HepG2 (cell line): Measurements from ENCODE around the gene CREBBP. TPM values are rescaled to one million over a fixed set of nuclear protein-coding genes. Genes with fewer than 3 reads are reported as not detected.

ENCODE experiments used
- BRD4 ChIP-seq: sonication (generic); formaldehyde crosslinking; IDR thresholded peaks from 2 replicates; pipeline ENCODE4 v1.4.0; 2020; ENCODE audit warnings: missing genetic modification reagents
- CAMTA2 ChIP-seq: sonication (generic); formaldehyde crosslinking; IDR thresholded peaks from 2 replicates; pipeline ENCODE4 v1.4.0; 2020; ENCODE audit warnings: mild to moderate bottlenecking, missing genetic modification reagents, borderline replicate concordance
- CTCF ChIP-seq: sonication (generic); formaldehyde crosslinking; IDR thresholded peaks from 2 replicates; pipeline ENCODE4 v1.5.0; 2020; ENCODE audit warnings: mild to moderate bottlenecking, missing genetic modification reagents, moderate library complexity
- HNF1B ChIP-seq: sonication (generic); formaldehyde crosslinking; IDR thresholded peaks from 2 replicates; pipeline ENCODE4 v1.5.1; 2020; ENCODE audit warnings: mild to moderate bottlenecking, moderate library complexity, missing genetic modification reagents
- HNF4G ChIP-seq, 2 experiments: sonication (generic) in 1 of 2; formaldehyde crosslinking in 1 of 2; IDR thresholded peaks; 2 replicates each; pipeline versions ENCODE4 v1.4.0 to v1.6.1; 2011 to 2020; ENCODE audit warnings: borderline replicate concordance in 2 of 2, low read depth in 2 of 2, mild to moderate bottlenecking in 2 of 2, low read length in 1 of 2, missing genetic modification reagents in 1 of 2, moderate library complexity in 1 of 2
- MAFK ChIP-seq, 2 experiments: IDR thresholded peaks in 1 of 2; conservative IDR thresholded peaks in 1 of 2; 2 replicates each; pipeline ENCODE4 v1.6.1; 2011; ENCODE audit warnings: improper control_type of control experiment in 2 of 2, low read length in 2 of 2
- NCOA5 ChIP-seq: sonication (generic); formaldehyde crosslinking; IDR thresholded peaks from 2 replicates; pipeline ENCODE4 v1.4.0; 2020; ENCODE audit warnings: missing genetic modification reagents
- SUZ12 ChIP-seq: fragments of 150-350 bp; IDR thresholded peaks from 2 replicates; pipeline ENCODE4 v1.6.1; 2014; ENCODE audit warnings: low read depth, low read length
- ZC3H4 ChIP-seq: sonication (generic); formaldehyde crosslinking; IDR thresholded peaks from 2 replicates; pipeline ENCODE4 v1.4.0; 2020; ENCODE audit warnings: missing genetic modification reagents, borderline replicate concordance
- ZMAT3 ChIP-seq: sonication (generic); formaldehyde crosslinking; conservative IDR thresholded peaks from 2 replicates; pipeline ENCODE4 v1.7.0; 2021; ENCODE audit warnings: missing genetic modification reagents
- ZNF224 ChIP-seq: sonication (generic); formaldehyde crosslinking; IDR thresholded peaks from 2 replicates; pipeline ENCODE4 v1.5.0; 2020; ENCODE audit warnings: mild to moderate bottlenecking, missing genetic modification reagents
- ZNF256 ChIP-seq: sonication (generic); formaldehyde crosslinking; conservative IDR thresholded peaks from 2 replicates; pipeline ENCODE4 v1.4.0; 2020; ENCODE audit warnings: missing genetic modification reagents
- ZNF431 ChIP-seq: sonication (generic); formaldehyde crosslinking; IDR thresholded peaks from 2 replicates; pipeline ENCODE4 v1.9.0; 2022; ENCODE audit warnings: missing genetic modification reagents, low read depth, mild to moderate bottlenecking, borderline replicate concordance
- ZNF468 ChIP-seq: sonication (generic); formaldehyde crosslinking; IDR thresholded peaks from 2 replicates; pipeline ENCODE4 v1.8.0; 2022; ENCODE audit warnings: mild to moderate bottlenecking, moderate library complexity, missing genetic modification reagents
- ZNF598 ChIP-seq: sonication (generic); formaldehyde crosslinking; IDR thresholded peaks from 2 replicates; pipeline ENCODE4 v1.5.1; 2020; ENCODE audit warnings: mild to moderate bottlenecking, missing genetic modification reagents, borderline replicate concordance
- ZNF660 ChIP-seq: sonication (generic); formaldehyde crosslinking; IDR thresholded peaks from 2 replicates; pipeline ENCODE4 v1.5.1; 2020; ENCODE audit warnings: mild to moderate bottlenecking, low read depth, missing genetic modification reagents, borderline replicate concordance
- polyA plus RNA-seq, 8 experiments: library from polyadenylated mRNA; depleted of rRNA in 3 of 8; stranded (reverse) in 7 of 8; unstranded in 1 of 8; fragments of >200 nt; fragmentation: Illumina TruSeq in 4 of 8; extraction: Trizol in 4 of 8; gene quantifications; 2 replicates each; pipeline versions ENCODE4 v1.2.1 to v1.2.3, GENCODE V29; 2011 to 2016; ENCODE audit warnings: low read depth in 4 of 8, missing spikeins in 1 of 8, mixed read lengths in 1 of 8; ENCODE audit not compliant: insufficient read depth in 1 of 8
- total RNA-seq, 5 experiments: library from RNA; depleted of rRNA; stranded (reverse); fragments of >200 nt; fragmentation: Illumina TruSeq; extraction: Trizol; gene quantifications; 2 replicates each; pipeline ENCODE4 v1.2.3, GENCODE V29; 2016; ENCODE audit warnings: low read depth in 1 of 5
- TF ChIP-seq, protein P1 (sequence below): sonication (generic); formaldehyde crosslinking; IDR thresholded peaks from 2 replicates; pipeline ENCODE4 v1.4.0; 2020; ENCODE audit warnings: missing genetic modification reagents, borderline replicate concordance
- TF ChIP-seq, protein P2 (sequence below): sonication (generic); formaldehyde crosslinking; IDR thresholded peaks from 2 replicates; pipeline ENCODE4 v1.8.0; 2022; ENCODE audit warnings: missing genetic modification reagents, mild to moderate bottlenecking, inconsistent platforms, borderline replicate concordance
- TF ChIP-seq, protein P3 (sequence below): IDR thresholded peaks from 2 replicates; pipeline ENCODE4 v1.6.1; 2016

The CREBBP gene
- total and polyA plus RNA-seq, 2 of the 13 experiments (the other 11 are each of a cell fraction or from before 2014, with no cell fraction given) = 5.3 to 10.4 TPM

- TF ChIP-seq, protein P1, sequence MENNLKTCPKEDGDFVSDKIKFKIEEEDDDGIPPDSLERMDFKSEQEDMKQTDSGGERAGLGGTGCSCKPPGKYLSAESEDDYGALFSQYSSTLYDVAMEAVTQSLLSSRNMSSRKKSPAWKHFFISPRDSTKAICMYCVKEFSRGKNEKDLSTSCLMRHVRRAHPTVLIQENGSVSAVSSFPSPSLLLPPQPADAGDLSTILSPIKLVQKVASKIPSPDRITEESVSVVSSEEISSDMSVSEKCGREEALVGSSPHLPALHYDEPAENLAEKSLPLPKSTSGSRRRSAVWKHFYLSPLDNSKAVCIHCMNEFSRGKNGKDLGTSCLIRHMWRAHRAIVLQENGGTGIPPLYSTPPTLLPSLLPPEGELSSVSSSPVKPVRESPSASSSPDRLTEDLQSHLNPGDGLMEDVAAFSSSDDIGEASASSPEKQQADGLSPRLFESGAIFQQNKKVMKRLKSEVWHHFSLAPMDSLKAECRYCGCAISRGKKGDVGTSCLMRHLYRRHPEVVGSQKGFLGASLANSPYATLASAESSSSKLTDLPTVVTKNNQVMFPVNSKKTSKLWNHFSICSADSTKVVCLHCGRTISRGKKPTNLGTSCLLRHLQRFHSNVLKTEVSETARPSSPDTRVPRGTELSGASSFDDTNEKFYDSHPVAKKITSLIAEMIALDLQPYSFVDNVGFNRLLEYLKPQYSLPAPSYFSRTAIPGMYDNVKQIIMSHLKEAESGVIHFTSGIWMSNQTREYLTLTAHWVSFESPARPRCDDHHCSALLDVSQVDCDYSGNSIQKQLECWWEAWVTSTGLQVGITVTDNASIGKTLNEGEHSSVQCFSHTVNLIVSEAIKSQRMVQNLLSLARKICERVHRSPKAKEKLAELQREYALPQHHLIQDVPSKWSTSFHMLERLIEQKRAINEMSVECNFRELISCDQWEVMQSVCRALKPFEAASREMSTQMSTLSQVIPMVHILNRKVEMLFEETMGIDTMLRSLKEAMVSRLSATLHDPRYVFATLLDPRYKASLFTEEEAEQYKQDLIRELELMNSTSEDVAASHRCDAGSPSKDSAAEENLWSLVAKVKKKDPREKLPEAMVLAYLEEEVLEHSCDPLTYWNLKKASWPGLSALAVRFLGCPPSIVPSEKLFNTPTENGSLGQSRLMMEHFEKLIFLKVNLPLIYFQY (CRISPR knock-in tag) = 0 out of 2 replicates have a peak, but pooled peaks have one; percentile 50
- TF ChIP-seq MAFK (conservative IDR thresholded peaks at IDR 0.05 in 1 of 2, IDR thresholded peaks at IDR 0.05 in 1 of 2; ENCODE audit: low read length in 2 of 2) = peak; percentile 89 to 96
- no peak for TF ChIP-seq SUZ12
- TF ChIP-seq HNF1B (CRISPR knock-in tag) = peak; percentile 51; the same call in 1 of the 2 replicates
- TF ChIP-seq ZMAT3 (CRISPR knock-in tag) = no peak
- TF ChIP-seq ZNF468 (CRISPR knock-in tag) = no peak
- TF ChIP-seq NCOA5 (CRISPR knock-in tag) = no peak
- peak; percentile 54; the same call in 1 of the 2 replicates for TF ChIP-seq HNF4G (IDR thresholded peaks at IDR 0.05; ENCODE audit: borderline replicate concordance, low read depth, low read length)
- no peak for TF ChIP-seq HNF4G (CRISPR knock-in tag; IDR thresholded peaks at IDR 0.05; ENCODE audit: borderline replicate concordance, low read depth)
- no peak for TF ChIP-seq BRD4 (CRISPR knock-in tag)
- no peak for TF ChIP-seq ZNF660
- no peak for TF ChIP-seq ZNF598 (CRISPR knock-in tag)
- no peak for TF ChIP-seq ZC3H4 (CRISPR knock-in tag)
- TF ChIP-seq ZNF256 = no peak
- TF ChIP-seq, protein P2, sequence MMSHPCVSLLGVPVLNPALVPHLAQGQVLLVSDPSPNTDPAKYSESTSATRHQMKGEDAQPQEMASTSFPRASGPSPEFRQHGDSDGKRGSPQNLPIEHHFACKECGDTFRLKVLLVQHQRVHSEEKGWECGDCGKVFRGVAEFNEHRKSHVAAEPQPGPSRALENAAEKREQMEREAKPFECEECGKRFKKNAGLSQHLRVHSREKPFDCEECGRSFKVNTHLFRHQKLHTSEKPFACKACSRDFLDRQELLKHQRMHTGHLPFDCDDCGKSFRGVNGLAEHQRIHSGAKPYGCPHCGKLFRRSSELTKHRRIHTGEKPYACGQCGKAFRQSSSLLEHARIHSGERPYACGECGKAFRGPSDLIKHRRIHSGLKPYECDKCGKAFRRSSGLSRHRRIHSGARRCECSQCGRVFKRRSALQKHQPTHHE (CRISPR knock-in tag) = no peak
- TF ChIP-seq ZNF431 (CRISPR knock-in tag) = no peak
- TF ChIP-seq CAMTA2 (CRISPR knock-in tag) = no peak
- no peak for TF ChIP-seq ZNF224 (CRISPR knock-in tag)
- TF ChIP-seq CTCF (CRISPR knock-in tag) = no peak
- TF ChIP-seq, protein P3, sequence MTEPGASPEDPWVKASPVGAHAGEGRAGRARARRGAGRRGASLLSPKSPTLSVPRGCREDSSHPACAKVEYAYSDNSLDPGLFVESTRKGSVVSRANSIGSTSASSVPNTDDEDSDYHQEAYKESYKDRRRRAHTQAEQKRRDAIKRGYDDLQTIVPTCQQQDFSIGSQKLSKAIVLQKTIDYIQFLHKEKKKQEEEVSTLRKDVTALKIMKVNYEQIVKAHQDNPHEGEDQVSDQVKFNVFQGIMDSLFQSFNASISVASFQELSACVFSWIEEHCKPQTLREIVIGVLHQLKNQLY (CRISPR knock-in tag) = 0 out of 2 replicates have a peak, but pooled peaks have one; percentile 25
Observed at GRCh38 chr16:3857189-3858043, 23.1 kb downstream of the CREBBP start (continued).
